ENCODE data around the gene ZBTB3. TPM values are rescaled to one million over a fixed set of nuclear protein-coding genes. Genes with fewer than 3 reads are reported as not detected.
A peak's percentile ranks its signal among the peaks of the same experiment; 100 is the strongest.

Gene ZBTB3
- total and polyA plus RNA-seq, 2 of the 13 experiments (the other 11 are each of a cell fraction or from before 2014, with no cell fraction given): 3.4 to 5.2 TPM

GRCh38 chr11:62791501-62792201 is 37.7 kb upstream of the ZBTB3 start, which contains the start of gene TMEM223 (continued):
- TF ChIP-seq, protein P1, sequence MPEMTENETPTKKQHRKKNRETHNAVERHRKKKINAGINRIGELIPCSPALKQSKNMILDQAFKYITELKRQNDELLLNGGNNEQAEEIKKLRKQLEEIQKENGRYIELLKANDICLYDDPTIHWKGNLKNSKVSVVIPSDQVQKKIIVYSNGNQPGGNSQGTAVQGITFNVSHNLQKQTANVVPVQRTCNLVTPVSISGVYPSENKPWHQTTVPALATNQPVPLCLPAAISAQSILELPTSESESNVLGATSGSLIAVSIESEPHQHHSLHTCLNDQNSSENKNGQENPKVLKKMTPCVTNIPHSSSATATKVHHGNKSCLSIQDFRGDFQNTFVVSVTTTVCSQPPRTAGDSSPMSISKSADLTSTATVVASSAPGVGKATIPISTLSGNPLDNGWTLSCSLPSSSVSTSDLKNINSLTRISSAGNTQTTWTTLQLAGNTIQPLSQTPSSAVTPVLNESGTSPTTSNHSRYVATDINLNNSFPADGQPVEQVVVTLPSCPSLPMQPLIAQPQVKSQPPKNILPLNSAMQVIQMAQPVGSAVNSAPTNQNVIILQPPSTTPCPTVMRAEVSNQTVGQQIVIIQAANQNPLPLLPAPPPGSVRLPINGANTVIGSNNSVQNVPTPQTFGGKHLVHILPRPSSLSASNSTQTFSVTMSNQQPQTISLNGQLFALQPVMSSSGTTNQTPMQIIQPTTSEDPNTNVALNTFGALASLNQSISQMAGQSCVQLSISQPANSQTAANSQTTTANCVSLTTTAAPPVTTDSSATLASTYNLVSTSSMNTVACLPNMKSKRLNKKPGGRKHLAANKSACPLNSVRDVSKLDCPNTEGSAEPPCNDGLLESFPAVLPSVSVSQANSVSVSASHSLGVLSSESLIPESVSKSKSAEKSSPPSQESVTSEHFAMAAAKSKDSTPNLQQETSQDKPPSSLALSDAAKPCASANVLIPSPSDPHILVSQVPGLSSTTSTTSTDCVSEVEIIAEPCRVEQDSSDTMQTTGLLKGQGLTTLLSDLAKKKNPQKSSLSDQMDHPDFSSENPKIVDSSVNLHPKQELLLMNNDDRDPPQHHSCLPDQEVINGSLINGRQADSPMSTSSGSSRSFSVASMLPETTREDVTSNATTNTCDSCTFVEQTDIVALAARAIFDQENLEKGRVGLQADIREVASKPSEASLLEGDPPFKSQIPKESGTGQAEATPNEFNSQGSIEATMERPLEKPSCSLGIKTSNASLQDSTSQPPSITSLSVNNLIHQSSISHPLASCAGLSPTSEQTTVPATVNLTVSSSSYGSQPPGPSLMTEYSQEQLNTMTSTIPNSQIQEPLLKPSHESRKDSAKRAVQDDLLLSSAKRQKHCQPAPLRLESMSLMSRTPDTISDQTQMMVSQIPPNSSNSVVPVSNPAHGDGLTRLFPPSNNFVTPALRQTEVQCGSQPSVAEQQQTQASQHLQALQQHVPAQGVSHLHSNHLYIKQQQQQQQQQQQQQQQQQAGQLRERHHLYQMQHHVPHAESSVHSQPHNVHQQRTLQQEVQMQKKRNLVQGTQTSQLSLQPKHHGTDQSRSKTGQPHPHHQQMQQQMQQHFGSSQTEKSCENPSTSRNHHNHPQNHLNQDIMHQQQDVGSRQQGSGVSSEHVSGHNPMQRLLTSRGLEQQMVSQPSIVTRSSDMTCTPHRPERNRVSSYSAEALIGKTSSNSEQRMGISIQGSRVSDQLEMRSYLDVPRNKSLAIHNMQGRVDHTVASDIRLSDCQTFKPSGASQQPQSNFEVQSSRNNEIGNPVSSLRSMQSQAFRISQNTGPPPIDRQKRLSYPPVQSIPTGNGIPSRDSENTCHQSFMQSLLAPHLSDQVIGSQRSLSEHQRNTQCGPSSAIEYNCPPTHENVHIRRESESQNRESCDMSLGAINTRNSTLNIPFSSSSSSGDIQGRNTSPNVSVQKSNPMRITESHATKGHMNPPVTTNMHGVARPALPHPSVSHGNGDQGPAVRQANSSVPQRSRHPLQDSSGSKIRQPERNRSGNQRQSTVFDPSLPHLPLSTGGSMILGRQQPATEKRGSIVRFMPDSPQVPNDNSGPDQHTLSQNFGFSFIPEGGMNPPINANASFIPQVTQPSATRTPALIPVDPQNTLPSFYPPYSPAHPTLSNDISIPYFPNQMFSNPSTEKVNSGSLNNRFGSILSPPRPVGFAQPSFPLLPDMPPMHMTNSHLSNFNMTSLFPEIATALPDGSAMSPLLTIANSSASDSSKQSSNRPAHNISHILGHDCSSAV (CRISPR knock-in tag; IDR thresholded peaks at IDR 0.05; ENCODE audit: borderline replicate concordance): 0 out of 2 replicates have a peak, but pooled peaks have one; percentile 38
- TF ChIP-seq ZNF790 (CRISPR knock-in tag; IDR thresholded peaks at IDR 0.05; ENCODE audit: borderline replicate concordance): no peak
- no peak for TF ChIP-seq RFX1 (IDR thresholded peaks at IDR 0.05)
- TF ChIP-seq HOXD1 (CRISPR knock-in tag; IDR thresholded peaks at IDR 0.05): no peak
- no peak for TF ChIP-seq TRIM24 (CRISPR knock-in tag; IDR thresholded peaks at IDR 0.05)
- TF ChIP-seq HDAC2 (CRISPR knock-in tag; IDR thresholded peaks at IDR 0.05): peak; percentile 47; the same call in 1 of the 2 replicates
- peak; percentile 76 for TF ChIP-seq ZBTB7B (CRISPR knock-in tag; IDR thresholded peaks at IDR 0.05)
- peak; percentile 75 for TF ChIP-seq ARNT2 (CRISPR knock-in tag; IDR thresholded peaks at IDR 0.05; ENCODE audit: low read depth)
- no peak for TF ChIP-seq AKNA (CRISPR knock-in tag; IDR thresholded peaks at IDR 0.05; ENCODE audit: borderline replicate concordance)
- no peak for TF ChIP-seq ZNF800 (CRISPR knock-in tag; IDR thresholded peaks at IDR 0.05)
- no peak; the same call in 1 of the 2 replicates for TF ChIP-seq ZBTB39 (CRISPR knock-in tag; IDR thresholded peaks at IDR 0.05)
